ENCODE data around the gene CRLF3.

DNA sequence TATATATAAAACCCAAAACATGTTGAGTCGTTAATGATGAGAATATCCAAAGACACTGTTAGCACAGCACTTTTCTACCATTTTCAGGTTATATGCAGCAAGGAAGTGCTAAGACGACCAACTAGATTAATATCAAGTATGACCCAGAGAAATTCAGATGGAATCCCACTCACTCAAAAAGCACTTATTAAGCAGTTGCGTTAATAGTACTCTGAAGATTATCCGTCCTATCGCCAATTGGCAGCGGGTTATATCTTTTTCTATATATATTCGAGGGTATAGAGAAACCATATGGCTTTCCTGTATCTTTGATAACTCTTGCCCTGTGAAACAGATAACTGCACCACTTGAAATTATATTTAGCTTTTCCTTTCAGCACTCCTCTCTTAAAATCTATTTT, 1.1 kb downstream of the CRLF3 start:
- TF ChIP-seq, protein P1, sequence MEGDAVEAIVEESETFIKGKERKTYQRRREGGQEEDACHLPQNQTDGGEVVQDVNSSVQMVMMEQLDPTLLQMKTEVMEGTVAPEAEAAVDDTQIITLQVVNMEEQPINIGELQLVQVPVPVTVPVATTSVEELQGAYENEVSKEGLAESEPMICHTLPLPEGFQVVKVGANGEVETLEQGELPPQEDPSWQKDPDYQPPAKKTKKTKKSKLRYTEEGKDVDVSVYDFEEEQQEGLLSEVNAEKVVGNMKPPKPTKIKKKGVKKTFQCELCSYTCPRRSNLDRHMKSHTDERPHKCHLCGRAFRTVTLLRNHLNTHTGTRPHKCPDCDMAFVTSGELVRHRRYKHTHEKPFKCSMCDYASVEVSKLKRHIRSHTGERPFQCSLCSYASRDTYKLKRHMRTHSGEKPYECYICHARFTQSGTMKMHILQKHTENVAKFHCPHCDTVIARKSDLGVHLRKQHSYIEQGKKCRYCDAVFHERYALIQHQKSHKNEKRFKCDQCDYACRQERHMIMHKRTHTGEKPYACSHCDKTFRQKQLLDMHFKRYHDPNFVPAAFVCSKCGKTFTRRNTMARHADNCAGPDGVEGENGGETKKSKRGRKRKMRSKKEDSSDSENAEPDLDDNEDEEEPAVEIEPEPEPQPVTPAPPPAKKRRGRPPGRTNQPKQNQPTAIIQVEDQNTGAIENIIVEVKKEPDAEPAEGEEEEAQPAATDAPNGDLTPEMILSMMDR (IDR thresholded peaks at IDR 0.05; ENCODE audit: borderline replicate concordance, extremely low read depth, low read length, poor library complexity, severe bottlenecking): no peak
- TF ChIP-seq EZH2 (IDR thresholded peaks at IDR 0.05; ENCODE audit: borderline replicate concordance, low read depth, low read length, severe bottlenecking): no peak

Data from DND-41 (cell line).